ENCODE measurements around the gene GRAP. TPM values are rescaled to one million over a fixed set of nuclear protein-coding genes. Genes with fewer than 3 reads are reported as not detected.
A peak's percentile ranks its signal among the peaks of the same experiment; 100 is the strongest.

The GRAP gene
- total and polyA plus RNA-seq, 7 experiments from 2014 or later, result 31.9 to 162 (median 84.4) TPM

DNA sequence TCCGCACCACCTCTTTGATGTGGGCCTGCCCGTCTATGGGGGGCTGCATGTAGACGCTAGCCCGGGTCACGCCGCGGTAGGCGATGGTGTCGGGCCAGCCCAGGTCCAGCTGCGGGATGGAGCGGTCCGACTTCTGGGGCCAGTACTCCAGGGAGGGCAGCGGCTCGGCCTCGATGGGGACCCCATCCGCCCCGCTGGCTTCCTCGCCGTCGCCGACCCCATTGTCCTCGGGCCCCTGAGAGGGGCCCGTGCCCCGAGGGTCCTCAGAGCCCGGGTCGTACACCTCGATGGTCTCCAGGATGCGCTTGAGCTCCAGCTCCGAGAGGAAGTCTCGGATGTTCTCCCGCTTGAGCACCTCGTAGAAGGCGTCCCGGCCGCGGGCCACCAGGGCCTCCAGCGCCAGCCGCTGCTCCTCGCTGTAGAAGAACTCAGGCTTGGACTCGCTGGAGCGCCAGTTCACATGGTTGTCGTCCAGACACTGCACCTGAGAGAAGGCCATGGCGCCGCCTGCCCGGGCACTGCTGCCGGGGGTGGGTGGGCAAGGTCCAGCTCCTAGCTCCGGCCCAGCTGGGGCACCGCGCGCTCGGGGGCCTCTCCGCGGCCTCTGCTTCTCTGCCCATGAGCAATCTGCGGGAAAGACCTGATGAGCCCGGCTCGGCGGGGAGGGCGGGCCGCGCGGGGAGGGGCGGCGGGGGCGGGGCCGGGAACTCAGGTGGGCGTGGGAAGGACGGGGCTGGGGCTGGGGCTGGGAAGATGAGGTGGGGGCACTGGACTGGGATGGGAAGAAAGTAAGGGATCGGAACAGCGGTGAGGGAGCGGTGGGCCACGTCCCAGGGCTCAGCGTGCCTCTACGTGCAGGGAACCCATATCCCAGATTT lies 43.0 kb downstream of the GRAP start:
- H3K27ac ChIP-seq (ENCODE audit: low read depth, low read length), result peak overlapping the region; percentile 84
- H3K4me1 Mint-ChIP-seq, result peaks cover 15 to 37% (median 25%) of the 10 kb centered on the region in 7 donors

DNA sequence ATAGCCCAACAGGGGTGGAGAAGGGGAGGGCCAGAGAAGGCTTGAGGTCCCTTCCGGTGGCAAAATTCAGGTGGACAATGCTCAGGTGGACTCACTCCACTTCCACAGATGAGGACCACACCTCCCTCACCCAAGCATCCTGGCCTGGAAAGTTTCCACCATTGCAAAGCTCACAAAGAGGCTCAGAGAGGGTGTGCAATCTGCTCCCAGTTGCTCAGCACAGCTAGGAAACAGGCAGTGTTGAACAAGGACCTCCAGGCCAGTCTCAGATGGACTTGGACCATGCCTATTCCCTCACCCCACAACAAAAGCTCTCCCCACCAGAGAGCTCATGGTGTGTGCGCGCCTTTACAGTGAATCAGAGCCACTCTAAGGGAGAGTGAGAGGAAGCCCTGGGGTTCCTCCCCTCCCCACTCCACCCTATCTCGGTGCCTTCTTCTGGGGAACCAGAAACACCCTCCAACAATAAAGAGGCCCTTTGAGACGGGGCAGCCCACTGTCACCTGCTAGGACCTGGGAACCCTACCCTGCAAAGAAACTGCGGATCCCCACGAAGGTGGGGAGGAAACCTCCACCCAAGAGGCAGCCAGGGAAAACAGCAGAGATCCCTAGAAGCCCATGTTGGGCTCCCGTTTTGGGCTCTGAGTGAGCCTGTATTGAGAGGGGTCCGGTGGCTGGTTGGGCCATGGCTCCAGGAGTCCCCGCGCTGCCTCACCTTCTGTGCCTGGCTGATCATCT lies 43.8 kb downstream of the GRAP start:
- Mint-ChIP-seq H3K27ac (peak overlapping the region in 7 of 9 donors; percentile 6 to 86 (median 59)), H3K4me1 (peaks cover 15 to 37% (median 25%) of the 10 kb centered on the region in 7 donors)
- ATAC-seq, result no peak

More for the DNA sequence above, 43.0 kb downstream of the GRAP start:
- Histone ChIP-seq H3K27me3 (ENCODE audit: control insufficient read depth in 2 of 2, insufficient read depth in 2 of 2, low read length in 2 of 2) (no peaks in the 10 kb centered on the region), H3K9me3 (ENCODE audit: control insufficient read depth in 2 of 3, low read length in 3 of 3) (no peaks in the 10 kb centered on the region), H3K36me3 (ENCODE audit: control insufficient read depth in 2 of 3, insufficient read depth in 3 of 3, low read length in 3 of 3) (peaks cover 0 to 19% (median 0%) of the 10 kb centered on the region in 3 experiments), H3K4me3 (ENCODE audit: low read length) (peak overlapping the region; percentile 61), H3K4me1 (ENCODE audit: control insufficient read depth in 2 of 2, insufficient read depth in 2 of 2, low read length in 2 of 2) (peaks cover 18 to 30% of the 10 kb centered on the region in 2 donors)
- intact Hi-C loops (cut with micrococcal nuclease), result loop anchor here (2.0 to 10.0 kb wide), 4 partner anchors 41 to 189 kb away; partner anchors contain the start of gene PRPSAP2 (in 1 of the 2)
- Mint-ChIP-seq H3K9me3 (no peaks in the 10 kb centered on the region), H3K27me3 (peaks cover 0 to 17% (median 0%) of the 10 kb centered on the region in 5 donors), H3K4me3 (peak overlapping the region; percentile 73 to 94 (median 88)), H3K36me3 (no peaks in the 10 kb centered on the region), H3K27ac (peak overlapping the region; percentile 57 to 94 (median 86))
- CTCF ChIA-PET, result interaction anchor here (0.8 kb wide), 1 partner anchor 42 kb away, joined by 4 read pairs; no protein-coding TSS in a partner anchor
- ATAC-seq, result peak; percentile 6
- DNase-seq, result peak in 6 of 9 donors; percentile 16 to 59 (median 27)
- POLR2A ChIA-PET, result interaction anchor here (0.5 to 1.7 kb wide), 9 partner anchors 9 to 146 kb away, joined by 3 to 8 read pairs (median 3); partner anchors contain the start of gene PRPSAP2

DNA sequence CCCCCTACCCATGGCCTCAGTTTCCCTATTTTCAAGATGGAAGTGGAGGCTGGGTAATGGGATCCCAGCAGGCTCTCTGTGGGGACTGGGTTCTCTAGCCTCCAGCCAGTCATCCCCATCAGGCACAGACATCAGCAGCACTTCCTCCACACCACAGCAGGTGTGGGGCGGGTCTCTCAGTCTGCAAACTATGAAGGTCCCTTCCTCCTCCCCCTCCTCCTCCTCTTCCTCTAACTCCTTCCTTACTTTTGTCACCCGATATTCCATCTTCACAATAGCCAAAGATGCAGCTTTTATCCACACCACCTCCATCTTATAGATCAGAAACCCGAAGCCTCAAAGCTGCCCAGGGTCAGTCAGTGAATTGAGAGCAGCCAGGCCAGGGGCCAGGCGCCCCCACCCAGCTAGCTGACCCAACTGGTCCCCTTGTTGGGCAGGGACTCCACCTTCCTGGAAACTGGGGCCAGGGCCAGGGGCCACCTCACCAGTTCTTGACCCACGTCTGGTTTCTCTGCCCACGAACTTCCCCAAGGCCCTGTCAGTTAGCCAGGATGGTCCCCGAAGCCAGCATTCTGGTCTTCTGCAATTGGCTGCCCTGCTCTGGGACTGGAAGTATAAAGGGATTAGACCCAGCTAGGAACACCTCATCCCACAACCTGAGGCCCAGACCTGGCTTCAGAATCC lies 44.7 kb downstream of the GRAP start:
- peaks cover 0 to 19% (median 0%) of the 10 kb centered on the region in 3 experiments for H3K36me3 ChIP-seq (ENCODE audit: control insufficient read depth in 2 of 3, insufficient read depth in 3 of 3, low read length in 3 of 3)
- intact Hi-C loops (cut with micrococcal nuclease), result loop anchor here (5.0 to 10.0 kb wide), 3 partner anchors 40 to 187 kb away; partner anchors contain the start of gene PRPSAP2 (in 1 of the 2)
- no peak for ATAC-seq
- ChIA-PET POLR2A (interaction anchor here (1.5 to 1.7 kb wide), 2 partner anchors 9 to 11 kb away, joined by 3 to 4 read pairs; no protein-coding TSS in a partner anchor), CTCF (interaction anchor here (0.9 kb wide), 1 partner anchor 21 kb away, joined by 4 read pairs; no protein-coding TSS in a partner anchor)
- no peaks in the 10 kb centered on the region for H3K27me3 ChIP-seq (ENCODE audit: control insufficient read depth in 2 of 2, insufficient read depth in 2 of 2, low read length in 2 of 2)
- Mint-ChIP-seq H3K4me1 (peaks cover 15 to 40% (median 25%) of the 10 kb centered on the region in 7 donors), H3K9me3 (no peaks in the 10 kb centered on the region), H3K36me3 (peaks cover 0 to 3% (median 0%) of the 10 kb centered on the region in 5 donors), H3K27me3 (peaks cover 0 to 6% (median 0%) of the 10 kb centered on the region in 5 donors), H3K27ac (peak overlapping the region in 3 of 9 donors; percentile 43 to 56 (median 49)), H3K4me3 (peak overlapping the region; percentile 73 to 93 (median 84))
- no peaks in the 10 kb centered on the region for H3K9me3 ChIP-seq (ENCODE audit: control insufficient read depth in 2 of 3, low read length in 3 of 3)
- H3K4me1 ChIP-seq (ENCODE audit: control insufficient read depth in 2 of 2, insufficient read depth in 2 of 2, low read length in 2 of 2), result peaks cover 18 to 30% of the 10 kb centered on the region in 2 donors
- H3K27ac ChIP-seq (ENCODE audit: low read depth, low read length), result no peak overlapping the region
- DNase-seq, result no peak
- H3K4me3 ChIP-seq (ENCODE audit: low read length), result no peak overlapping the region

More for the DNA sequence above, 43.8 kb downstream of the GRAP start:
- no peaks in the 10 kb centered on the region for H3K9me3 ChIP-seq (ENCODE audit: control insufficient read depth in 2 of 3, low read length in 3 of 3)
- intact Hi-C loops (cut with micrococcal nuclease), result loop anchor here (5.0 to 10.0 kb wide), 3 partner anchors 41 to 188 kb away; partner anchors contain the start of gene PRPSAP2 (in 1 of the 2)
- Mint-ChIP-seq H3K9me3 (no peaks in the 10 kb centered on the region), H3K36me3 (no peaks in the 10 kb centered on the region), H3K4me3 (peak overlapping the region; percentile 73 to 94 (median 86)), H3K27me3 (peaks cover 0 to 15% (median 0%) of the 10 kb centered on the region in 5 donors)
- peak overlapping the region; percentile 84 for H3K27ac ChIP-seq (ENCODE audit: low read depth, low read length)
- ChIA-PET CTCF (interaction anchor here (0.8 to 0.9 kb wide), 2 partner anchors 20 to 42 kb away, joined by 4 read pairs; no protein-coding TSS in a partner anchor), POLR2A (interaction anchor here (1.5 to 1.7 kb wide), 2 partner anchors 8 to 12 kb away, joined by 3 to 4 read pairs; no protein-coding TSS in a partner anchor)
- peaks cover 0 to 19% (median 0%) of the 10 kb centered on the region in 3 experiments for H3K36me3 ChIP-seq (ENCODE audit: control insufficient read depth in 2 of 3, insufficient read depth in 3 of 3, low read length in 3 of 3)
- DNase-seq, result peak in 3 of 9 donors; percentile 8 to 37 (median 26)
- H3K27me3 ChIP-seq (ENCODE audit: control insufficient read depth in 2 of 2, insufficient read depth in 2 of 2, low read length in 2 of 2), result no peaks in the 10 kb centered on the region
- H3K4me1 ChIP-seq (ENCODE audit: control insufficient read depth in 2 of 2, insufficient read depth in 2 of 2, low read length in 2 of 2), result peaks cover 18 to 30% of the 10 kb centered on the region in 2 donors
- H3K4me3 ChIP-seq (ENCODE audit: low read length), result peak overlapping the region; percentile 50

DNA sequence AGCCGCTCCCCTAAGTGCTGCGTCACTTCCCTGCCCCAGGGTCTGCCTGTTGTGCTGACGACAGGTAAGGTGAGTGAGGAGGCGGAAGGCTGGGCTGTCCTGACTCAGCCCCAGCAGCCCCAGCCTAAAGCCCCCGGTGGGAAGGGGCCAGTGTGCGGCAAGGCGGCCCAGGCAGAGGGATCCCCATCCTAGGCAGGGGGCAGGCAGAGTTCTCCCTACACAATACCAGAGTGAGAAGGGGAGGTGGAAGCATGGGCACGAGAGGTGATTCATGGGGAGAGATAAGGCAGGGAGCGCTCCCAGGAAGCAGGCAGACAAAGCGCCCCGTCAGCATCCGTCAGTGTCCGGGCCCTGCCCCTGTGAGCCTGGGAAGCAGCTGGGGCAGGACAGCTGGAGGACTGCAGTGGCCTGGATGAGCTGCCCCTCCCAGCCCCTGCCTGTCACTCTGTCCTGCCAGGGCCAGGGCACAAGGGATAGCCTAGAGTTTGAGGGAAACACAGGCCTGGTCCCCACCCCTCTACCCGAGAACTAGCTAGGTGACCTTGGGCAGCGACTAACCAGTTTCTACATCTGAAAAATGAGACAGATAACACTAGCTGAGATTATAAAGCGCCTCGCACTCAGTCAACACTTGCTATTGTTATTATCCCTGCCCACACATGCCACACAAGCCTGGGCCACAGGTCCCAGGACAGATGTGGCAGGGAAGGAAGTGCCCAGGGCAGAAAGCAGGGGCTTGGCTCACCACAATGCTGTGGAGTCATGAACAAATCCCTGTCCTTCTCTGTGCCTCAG lies 46.0 kb downstream of the GRAP start:
- Mint-ChIP-seq H3K27me3 (no peaks in the 10 kb centered on the region), H3K27ac (no peak overlapping the region)
- POLR2A ChIA-PET, result no interaction called here

DNA sequence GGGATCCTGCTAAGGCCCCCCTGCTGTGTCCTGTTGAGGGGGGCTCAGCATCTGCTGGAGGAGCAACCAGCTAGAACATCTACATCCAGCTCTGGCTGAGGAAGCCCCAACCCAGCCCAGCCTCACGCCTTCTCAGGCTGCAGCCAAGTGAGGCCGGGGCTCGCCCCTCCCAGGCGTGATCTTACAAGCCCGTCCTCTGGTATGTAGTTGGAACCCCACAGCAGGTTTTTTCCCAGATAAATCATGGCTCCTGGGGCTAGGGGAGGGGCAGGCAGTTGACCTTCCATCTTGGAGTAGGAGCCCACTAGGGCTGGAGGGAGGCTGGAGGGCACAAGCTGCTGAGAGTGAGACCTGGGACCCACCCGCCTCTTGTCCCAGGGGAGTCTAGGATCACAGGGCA lies 46.8 kb downstream of the GRAP start:
- Histone ChIP-seq H3K9me3 (ENCODE audit: control insufficient read depth in 2 of 3, low read length in 3 of 3) (peaks cover 0 to 7% (median 0%) of the 10 kb centered on the region in 3 experiments), H3K36me3 (ENCODE audit: control insufficient read depth in 2 of 3, insufficient read depth in 3 of 3, low read length in 3 of 3) (peaks cover 0 to 25% (median 0%) of the 10 kb centered on the region in 3 experiments), H3K27me3 (ENCODE audit: control insufficient read depth in 2 of 2, insufficient read depth in 2 of 2, low read length in 2 of 2) (no peaks in the 10 kb centered on the region), H3K27ac (ENCODE audit: low read depth, low read length) (no peak overlapping the region), H3K4me1 (ENCODE audit: control insufficient read depth in 2 of 2, insufficient read depth in 2 of 2, low read length in 2 of 2) (peaks cover 18 to 27% of the 10 kb centered on the region in 2 donors), H3K4me3 (ENCODE audit: low read length) (no peak overlapping the region)
- ATAC-seq, result no peak
- peaks cover 4 to 18% (median 13%) of the 10 kb centered on the region in 5 donors for H3K36me3 Mint-ChIP-seq
- peaks cover 0 to 15% (median 5%) of the 10 kb centered on the region in 11 donors for H3K9me3 Mint-ChIP-seq
- CTCF ChIA-PET, result no interaction called here
- DNase-seq, result no peak
- H3K27me3 Mint-ChIP-seq, result no peaks in the 10 kb centered on the region
- no peak overlapping the region for H3K4me3 Mint-ChIP-seq
- intact Hi-C loops (cut with micrococcal nuclease), result loop anchor here (5.0 to 10.0 kb wide), 3 partner anchors 38 to 185 kb away; partner anchors contain the start of gene PRPSAP2 (in 1 of the 2)
- POLR2A ChIA-PET, result no interaction called here
- peaks cover 15 to 31% (median 25%) of the 10 kb centered on the region in 7 donors for H3K4me1 Mint-ChIP-seq
- H3K27ac Mint-ChIP-seq, result no peak overlapping the region

More for the DNA sequence above, 46.0 kb downstream of the GRAP start:
- Histone ChIP-seq H3K27ac (ENCODE audit: low read depth, low read length) (no peak overlapping the region), H3K9me3 (ENCODE audit: control insufficient read depth in 2 of 3, low read length in 3 of 3) (peaks cover 0 to 6% (median 0%) of the 10 kb centered on the region in 3 experiments), H3K4me3 (ENCODE audit: low read length) (no peak overlapping the region), H3K27me3 (ENCODE audit: control insufficient read depth in 2 of 2, insufficient read depth in 2 of 2, low read length in 2 of 2) (no peaks in the 10 kb centered on the region), H3K4me1 (ENCODE audit: control insufficient read depth in 2 of 2, insufficient read depth in 2 of 2, low read length in 2 of 2) (peaks cover 18 to 30% of the 10 kb centered on the region in 2 donors), H3K36me3 (ENCODE audit: control insufficient read depth in 2 of 3, insufficient read depth in 3 of 3, low read length in 3 of 3) (peaks cover 0 to 25% (median 0%) of the 10 kb centered on the region in 3 experiments)
- H3K4me3 Mint-ChIP-seq, result no peak overlapping the region
- peaks cover 15 to 34% (median 25%) of the 10 kb centered on the region in 7 donors for H3K4me1 Mint-ChIP-seq
- H3K36me3 Mint-ChIP-seq, result peaks cover 0 to 13% (median 5%) of the 10 kb centered on the region in 5 donors
- intact Hi-C loops (cut with micrococcal nuclease), result loop anchor here (5.0 to 10.0 kb wide), 3 partner anchors 38 to 186 kb away; partner anchors contain the start of gene PRPSAP2 (in 1 of the 2)
- ATAC-seq (no peak), DNase-seq (no peak)
- CTCF ChIA-PET, result no interaction called here
- H3K9me3 Mint-ChIP-seq, result peaks cover 0 to 7% (median 0%) of the 10 kb centered on the region in 11 donors
